Bronchial epithelial cell (primary cell): ENCODE data around the gene CMIP. TPM values are rescaled to one million over a fixed set of nuclear protein-coding genes. Genes with fewer than 3 reads are reported as not detected.
A peak's percentile ranks its signal among the peaks of the same experiment; 100 is the strongest.

Source experiments
- DNase-seq: peaks from one replicate; pipeline ENCODE4 v3.0.0-alpha.2; 2010; ENCODE audit warnings: low read depth
- FAIRE-seq: peaks from 2 replicates; lab custom pipeline; 2011; peaks lifted over from hg19 to GRCh38; lab: Jason Lieb, UNC
- H3K27me3 ChIP-seq: 2 replicates; pipeline ENCODE4 v1.5.1; 2011; ENCODE audit warnings: low read length; ENCODE audit not compliant: control insufficient read depth, insufficient read depth
- H3K36me3 ChIP-seq: 2 replicates; pipeline ENCODE4 v1.5.1; 2011; ENCODE audit warnings: low read length; ENCODE audit not compliant: control insufficient read depth, insufficient read depth
- H3K4me3 ChIP-seq: 2 replicates; pipeline ENCODE4 v1.5.1; 2011; ENCODE audit warnings: mild to moderate bottlenecking, low read depth, low read length, control low read depth
- total RNA-seq: library from RNA; depleted of rRNA; stranded (reverse); fragments of >200 nt; gene quantifications from 2 replicates; pipeline ENCODE4 v1.2.1, GENCODE V29; 2014
- TF ChIP-seq, protein P1 (sequence below): IDR thresholded peaks from 2 replicates; pipeline ENCODE4 v1.5.1; 2011; ENCODE audit warnings: mild to moderate bottlenecking, moderate library complexity, low read length, control low read depth, inconsistent platforms; ENCODE audit not compliant: insufficient read depth, severe bottlenecking

Gene CMIP
- total RNA-seq, 1 donor from 2014 or later: 21.1 TPM

DNA sequence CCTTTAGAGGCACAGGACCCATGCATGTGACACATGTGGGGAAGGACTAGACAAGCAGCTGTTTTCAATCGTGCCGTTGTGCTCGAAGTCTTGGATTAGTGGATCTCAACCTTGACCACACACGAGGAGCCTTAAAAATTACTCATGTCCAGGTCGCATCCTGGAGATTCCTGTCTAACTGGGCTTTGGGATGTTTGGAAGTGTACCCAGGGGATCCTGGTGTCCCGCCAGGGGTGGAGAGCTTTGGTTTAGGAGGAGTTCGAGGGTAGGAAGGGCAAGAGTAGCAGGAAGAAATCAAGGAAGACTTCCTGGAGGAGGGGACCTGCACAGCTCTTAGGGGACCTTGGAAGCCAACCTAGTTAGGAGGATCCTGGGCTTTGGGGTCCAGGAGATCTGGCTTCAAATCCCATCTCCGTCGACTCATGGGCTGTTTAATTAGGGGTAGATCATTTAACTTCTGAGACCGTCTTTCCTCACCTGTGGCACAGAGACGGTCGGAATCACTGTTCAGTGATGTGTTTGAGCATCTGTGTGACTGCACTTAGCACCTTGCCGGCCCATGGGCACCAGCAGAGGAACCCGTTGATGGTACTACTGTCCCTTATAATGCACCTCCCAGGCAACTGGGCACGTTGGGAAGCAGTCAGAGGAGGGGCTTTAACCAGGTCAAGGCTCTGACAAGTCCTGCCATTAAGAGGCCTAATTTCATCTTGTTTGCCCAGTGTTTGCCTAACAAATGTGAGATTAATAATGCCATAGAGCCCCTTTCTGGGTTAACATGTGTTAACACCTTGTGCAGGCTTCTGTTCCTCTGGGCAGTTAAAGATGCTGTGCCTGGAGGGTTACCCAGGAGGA is 232.5 kb downstream of the CMIP start:
- H3K36me3 ChIP-seq: peaks cover 39% of the 10 kb centered on the region
- FAIRE-seq (peak; percentile 23), DNase-seq (no peak)
- TF ChIP-seq, protein P1, sequence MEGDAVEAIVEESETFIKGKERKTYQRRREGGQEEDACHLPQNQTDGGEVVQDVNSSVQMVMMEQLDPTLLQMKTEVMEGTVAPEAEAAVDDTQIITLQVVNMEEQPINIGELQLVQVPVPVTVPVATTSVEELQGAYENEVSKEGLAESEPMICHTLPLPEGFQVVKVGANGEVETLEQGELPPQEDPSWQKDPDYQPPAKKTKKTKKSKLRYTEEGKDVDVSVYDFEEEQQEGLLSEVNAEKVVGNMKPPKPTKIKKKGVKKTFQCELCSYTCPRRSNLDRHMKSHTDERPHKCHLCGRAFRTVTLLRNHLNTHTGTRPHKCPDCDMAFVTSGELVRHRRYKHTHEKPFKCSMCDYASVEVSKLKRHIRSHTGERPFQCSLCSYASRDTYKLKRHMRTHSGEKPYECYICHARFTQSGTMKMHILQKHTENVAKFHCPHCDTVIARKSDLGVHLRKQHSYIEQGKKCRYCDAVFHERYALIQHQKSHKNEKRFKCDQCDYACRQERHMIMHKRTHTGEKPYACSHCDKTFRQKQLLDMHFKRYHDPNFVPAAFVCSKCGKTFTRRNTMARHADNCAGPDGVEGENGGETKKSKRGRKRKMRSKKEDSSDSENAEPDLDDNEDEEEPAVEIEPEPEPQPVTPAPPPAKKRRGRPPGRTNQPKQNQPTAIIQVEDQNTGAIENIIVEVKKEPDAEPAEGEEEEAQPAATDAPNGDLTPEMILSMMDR: no peak
- H3K27me3 ChIP-seq: no peaks in the 10 kb centered on the region
- H3K4me3 ChIP-seq: no peak overlapping the region

DNA sequence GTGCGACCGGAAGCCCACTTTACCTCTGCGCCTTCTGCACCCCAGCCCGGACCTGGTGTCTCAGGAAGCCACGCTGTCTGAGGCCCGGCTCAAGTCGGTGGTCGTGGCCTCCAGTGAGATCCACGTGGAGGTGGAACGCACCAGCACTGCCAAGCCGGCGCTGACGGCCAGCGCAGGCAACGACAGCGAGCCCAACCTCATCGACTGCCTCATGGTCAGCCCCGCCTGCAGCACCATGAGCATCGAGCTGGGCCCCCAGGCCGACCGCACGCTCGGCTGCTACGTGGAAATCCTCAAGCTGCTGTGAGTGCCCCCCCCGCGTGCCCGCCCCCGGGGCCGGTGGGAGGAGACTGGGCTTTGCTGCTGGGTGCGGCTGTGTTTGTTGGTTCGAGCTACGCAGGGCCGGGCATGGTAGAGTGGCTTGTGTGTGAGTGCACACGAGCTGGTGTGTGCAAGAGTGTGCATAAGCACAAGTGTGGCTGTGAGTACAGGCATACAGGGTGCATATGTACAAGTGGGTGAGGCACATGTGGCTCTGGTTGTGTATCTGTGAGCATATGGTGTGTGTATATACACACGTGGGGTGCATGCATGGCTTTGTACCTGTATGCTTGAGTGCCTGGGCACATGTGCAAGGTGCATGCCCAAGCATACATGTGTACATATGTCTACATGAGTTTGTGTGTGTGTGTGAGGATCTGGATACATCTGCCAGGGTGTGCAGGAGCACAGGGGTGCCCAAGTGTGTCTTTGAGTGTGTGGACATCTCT is 233.9 kb downstream of the CMIP start:
- Histone ChIP-seq H3K27me3 (no peaks in the 10 kb centered on the region), H3K36me3 (peaks cover 31% of the 10 kb centered on the region), H3K4me3 (no peak overlapping the region)
- FAIRE-seq (peak; percentile 80), DNase-seq (no peak)
- TF ChIP-seq, protein P1: no peak

DNA sequence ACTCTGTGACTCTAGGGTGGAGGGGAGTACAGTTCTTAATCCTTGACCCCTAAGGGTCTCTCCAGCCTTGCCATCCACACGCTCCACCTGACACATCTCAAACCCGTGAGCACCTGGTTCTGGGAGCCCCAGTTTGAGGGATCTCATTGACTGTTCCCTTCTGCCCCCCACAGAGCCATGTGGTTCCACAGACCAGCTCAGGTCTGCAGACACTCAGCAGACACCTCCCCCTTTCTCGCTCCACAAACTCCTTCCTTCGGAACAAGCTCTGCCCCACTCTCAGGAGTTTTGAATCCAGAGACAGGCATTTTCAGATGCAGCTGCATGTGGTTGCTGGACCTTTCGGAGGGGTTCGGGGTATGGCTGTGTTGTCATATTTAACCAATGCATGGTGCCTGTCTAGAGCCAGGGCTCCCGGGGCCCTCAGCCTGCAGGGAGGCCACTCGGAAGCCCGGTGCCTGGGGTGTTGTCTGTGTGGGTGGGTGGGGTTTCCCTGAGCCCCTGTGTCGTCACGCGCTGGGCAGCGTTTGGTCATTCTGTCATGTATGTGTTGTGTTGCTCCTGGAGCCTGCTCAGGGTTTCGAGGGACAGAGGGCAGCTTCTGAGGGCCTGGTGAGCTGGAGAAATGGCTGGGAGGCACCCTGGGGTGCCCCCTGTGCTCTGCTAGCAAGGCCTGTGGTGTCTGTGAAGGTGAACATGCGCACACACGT is 235.3 kb downstream of the CMIP start:
- H3K36me3 ChIP-seq: peaks cover 33% of the 10 kb centered on the region
- H3K27me3 ChIP-seq: no peaks in the 10 kb centered on the region
- DNase-seq: no peak
- TF ChIP-seq, protein P1: no peak
- FAIRE-seq: no peak
- no peak overlapping the region for H3K4me3 ChIP-seq

DNA sequence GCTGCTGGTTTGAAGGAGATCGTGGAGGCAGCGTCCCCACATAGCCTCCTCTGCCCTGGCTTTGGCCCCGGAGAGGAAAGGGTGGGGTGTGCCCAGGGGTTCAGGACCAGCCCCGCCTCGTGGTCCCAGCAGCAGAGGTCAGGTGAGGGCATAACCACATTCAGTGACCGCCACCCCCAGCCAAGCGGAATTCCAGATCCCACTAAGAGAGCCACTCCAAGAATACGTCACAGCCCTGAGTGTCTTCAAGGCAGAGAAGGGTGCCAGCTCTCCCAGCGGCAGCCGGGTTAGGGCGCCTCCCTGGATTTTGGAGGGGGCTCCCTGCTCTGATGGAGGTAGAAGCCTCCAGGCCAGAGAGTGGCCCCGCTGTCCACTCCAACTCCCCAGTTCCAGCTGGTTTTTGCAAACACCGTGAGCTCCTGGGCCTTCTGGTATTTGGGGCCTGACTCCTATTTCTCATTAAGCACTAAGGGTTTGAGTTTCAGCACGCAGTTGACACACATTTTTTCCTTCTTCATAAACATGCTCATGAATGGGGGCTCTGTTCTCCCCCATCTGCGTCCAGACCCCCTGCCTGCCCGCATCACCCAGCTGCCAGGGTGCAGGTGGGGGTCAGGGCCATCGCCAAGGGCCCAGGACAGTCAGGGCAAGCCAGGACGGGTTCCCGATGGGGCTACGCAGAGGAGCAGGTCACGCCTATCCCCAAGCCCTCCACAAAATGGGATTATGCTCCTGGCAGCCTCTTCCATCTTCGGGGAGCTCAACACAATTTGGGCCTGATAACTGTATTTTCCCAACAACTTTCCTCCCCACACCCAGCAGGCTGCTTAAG is 236.1 kb downstream of the CMIP start:
- FAIRE-seq: no peak
- peaks cover 35% of the 10 kb centered on the region for H3K36me3 ChIP-seq

More for the DNA sequence above, 236.1 kb downstream of the CMIP start:
- Histone ChIP-seq H3K4me3 (no peak overlapping the region), H3K27me3 (no peaks in the 10 kb centered on the region)
- DNase-seq: no peak
- TF ChIP-seq, protein P1: no peak
